Spleen (tissue), 7 donors: ENCODE results near the gene C19orf12.

ENCODE experiments used
- CTCF ChIP-seq, 11 experiments: fragments of 200-600 bp in 7 of 11; fragments of 450-650 bp in 4 of 11; sonication (generic) in 4 of 11; IDR thresholded peaks in 8 of 11; conservative IDR thresholded peaks in 3 of 11; 1 replicate in 7 of 11; 2 replicates in 4 of 11; pipeline versions ENCODE4 v1.4.0 to v1.8.0; 2016 to 2021; ENCODE audit warnings: antibody characterized with exemption in 11 of 11, inconsistent platforms in 4 of 11, mild to moderate bottlenecking in 1 of 11
- POLR2A ChIP-seq, 3 donors: fragments of 450-650 bp; IDR thresholded peaks; one replicate each; pipeline ENCODE4 v1.5.1; 2017; ENCODE audit warnings: antibody characterized with exemption in 3 of 3, mild to moderate bottlenecking in 1 of 3
- donor health status: DM: no; HTN: no; CAD: no; lungs with moderate emphysema.
- donor health status: DM: no; HTN: no; CAD: no.
- donor health status: DM: no; HTN: no; CAD: no.

- TF ChIP-seq CTCF (IDR thresholded peaks at IDR 0.05 in 8 of 11, conservative IDR thresholded peaks at IDR 0.05 in 3 of 11): no peak
- TF ChIP-seq POLR2A (IDR thresholded peaks at IDR 0.05): no peak
Observed at GRCh38 chr19:29741776-29742175, 26.7 kb upstream of the C19orf12 start.
